Measurements from ENCODE around the gene GNAS.
"Not testable (repeated sequence)": the region's sequence is repeated elsewhere in the genome, so short reads cannot be mapped to it uniquely, and the experiment has no call there.

GNAS gene

GRCh38 chr20:58819921-58820320, 32.6 kb upstream of the GNAS start:
- TF ChIP-seq ZFX (IDR thresholded peaks at IDR 0.05) (no peak), CTCF (conservative IDR thresholded peaks at IDR 0.05) (no peak)
- H3K27ac ChIP-seq = no peak overlapping the region

GRCh38 chr20:58820515-58820914, 32.0 kb upstream of the GNAS start:
- H3K27ac ChIP-seq = not testable (repeated sequence)

DNA sequence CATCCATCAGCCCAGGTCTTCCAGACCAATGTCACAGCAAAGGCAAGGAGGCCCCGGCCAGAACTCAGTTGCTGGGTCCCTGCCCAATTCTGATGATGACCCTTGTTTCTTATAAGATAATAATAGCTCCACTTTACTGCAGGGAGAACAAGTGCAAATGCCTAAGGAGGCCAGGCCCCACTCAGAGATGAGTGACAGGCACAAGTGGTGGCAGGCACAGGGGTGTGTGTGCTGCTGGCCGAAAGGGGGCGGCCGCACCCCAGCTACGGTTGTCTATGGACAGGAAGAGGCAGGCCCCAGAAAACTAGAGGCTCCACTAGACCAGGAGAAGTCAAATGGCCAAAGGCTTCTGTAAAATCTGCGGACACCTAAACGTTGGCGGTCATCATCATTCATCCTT, 30.4 kb upstream of the GNAS start:
- TF ChIP-seq CTCF (conservative IDR thresholded peaks at IDR 0.05) (no peak), ZFX (IDR thresholded peaks at IDR 0.05) (no peak)
- H3K27ac ChIP-seq = no peak overlapping the region

DNA sequence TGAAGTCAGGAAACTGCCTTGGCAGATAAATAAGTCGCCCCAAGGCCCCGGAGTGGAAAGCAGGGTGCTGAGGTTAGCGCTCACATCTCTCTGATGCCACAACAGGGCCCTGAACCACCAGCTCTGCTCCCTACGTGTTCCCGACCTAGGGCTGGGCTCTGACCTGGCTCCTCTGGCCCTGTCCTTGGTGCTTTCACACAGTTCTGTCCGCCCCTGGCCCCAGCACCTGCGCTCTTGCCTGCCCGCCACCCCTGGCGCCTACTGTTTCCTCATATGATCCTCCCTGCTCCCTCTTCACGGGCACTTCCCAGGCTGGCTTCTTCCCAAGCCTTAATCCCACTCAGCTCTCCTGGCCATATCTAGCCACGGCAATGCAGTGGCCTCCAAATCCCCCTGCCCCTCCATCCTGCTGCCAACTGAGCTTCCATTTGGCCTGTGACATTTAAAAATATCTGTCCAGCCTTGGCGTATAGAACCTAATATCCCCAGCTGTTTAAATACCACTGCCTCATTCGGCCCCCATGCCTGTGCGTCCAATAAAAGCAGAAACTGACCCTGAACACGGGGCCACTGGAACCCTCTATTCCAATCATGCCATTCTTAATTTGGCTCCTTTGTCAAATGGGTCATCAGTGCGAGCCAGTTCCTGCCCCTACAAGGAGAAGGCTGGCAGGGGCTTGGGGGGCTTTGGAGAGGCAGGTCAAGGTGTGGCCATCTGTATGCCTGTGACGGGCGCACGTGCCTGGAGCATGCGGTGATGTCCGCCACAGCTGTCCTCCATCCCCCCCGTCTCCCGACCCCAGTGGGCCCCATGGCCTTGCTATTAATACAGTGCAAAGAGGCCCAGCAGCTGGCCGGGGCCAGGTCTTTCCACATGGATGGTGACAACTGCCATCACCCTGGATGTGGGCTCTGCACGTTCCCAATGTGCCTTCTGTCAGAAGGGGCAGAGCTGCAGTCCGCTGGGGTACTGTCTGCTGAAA, 29.5 kb upstream of the GNAS start:
- TF ChIP-seq CTCF (conservative IDR thresholded peaks at IDR 0.05) (no peak), ZFX (IDR thresholded peaks at IDR 0.05) (no peak)
- H3K27ac ChIP-seq = no peak overlapping the region

- no peak for TF ChIP-seq CTCF (conservative IDR thresholded peaks at IDR 0.05)
- no peak for TF ChIP-seq ZFX (IDR thresholded peaks at IDR 0.05)
- no peak overlapping the region for H3K27ac ChIP-seq
These were observed 27.7 kb upstream of the GNAS start for GRCh38 chr20:58824843-58825242.

DNA sequence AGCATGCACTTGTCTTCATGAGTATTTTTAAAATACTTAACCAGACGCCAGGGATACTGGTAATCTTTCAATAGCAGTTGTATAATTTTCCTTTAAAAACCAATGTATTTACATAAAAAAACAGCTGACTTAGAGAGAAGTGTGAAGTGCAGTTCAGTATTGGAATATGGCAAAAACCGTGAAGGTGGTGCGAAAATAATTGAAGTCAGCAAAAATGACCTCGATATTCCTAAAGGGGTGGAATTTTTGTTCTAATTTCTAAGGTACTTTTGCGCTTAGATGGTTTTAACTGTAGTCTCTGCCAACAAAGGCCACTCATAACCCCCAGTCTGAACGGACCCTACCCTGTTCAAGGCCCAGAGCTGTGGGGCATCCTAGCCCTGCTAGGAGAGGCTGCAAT, 27.1 kb upstream of the GNAS start:
- TF ChIP-seq CTCF (conservative IDR thresholded peaks at IDR 0.05) (no peak), ZFX (IDR thresholded peaks at IDR 0.05) (no peak)
- no peak overlapping the region for H3K27ac ChIP-seq

DNA sequence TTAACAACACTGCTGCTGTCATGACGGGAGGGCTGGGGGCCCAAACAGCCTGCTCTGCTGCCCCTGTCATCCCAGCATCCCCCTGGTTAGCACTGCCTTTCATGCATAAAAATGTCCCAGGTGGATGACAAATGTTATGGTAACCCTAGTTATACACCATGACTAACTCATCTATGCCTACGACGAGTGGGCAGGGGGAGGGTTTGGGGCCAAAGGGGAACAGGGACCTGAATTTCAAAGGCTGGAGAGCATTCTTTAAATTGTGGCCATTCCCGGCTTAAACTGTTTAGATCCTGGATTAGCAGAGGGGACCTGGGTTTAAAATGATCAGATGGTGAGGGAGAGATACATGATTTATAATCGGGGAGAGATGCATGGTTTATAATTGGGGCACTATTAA, 26.2 kb upstream of the GNAS start:
- H3K27ac ChIP-seq = no peak overlapping the region
- TF ChIP-seq CTCF (conservative IDR thresholded peaks at IDR 0.05) = no peak
- TF ChIP-seq ZFX (IDR thresholded peaks at IDR 0.05) = no peak

- TF ChIP-seq ZFX (IDR thresholded peaks at IDR 0.05) (no peak), CTCF (conservative IDR thresholded peaks at IDR 0.05) (no peak)
- H3K27ac ChIP-seq = no peak overlapping the region
These were observed 24.4 kb upstream of the GNAS start for GRCh38 chr20:58828136-58828535.

DNA sequence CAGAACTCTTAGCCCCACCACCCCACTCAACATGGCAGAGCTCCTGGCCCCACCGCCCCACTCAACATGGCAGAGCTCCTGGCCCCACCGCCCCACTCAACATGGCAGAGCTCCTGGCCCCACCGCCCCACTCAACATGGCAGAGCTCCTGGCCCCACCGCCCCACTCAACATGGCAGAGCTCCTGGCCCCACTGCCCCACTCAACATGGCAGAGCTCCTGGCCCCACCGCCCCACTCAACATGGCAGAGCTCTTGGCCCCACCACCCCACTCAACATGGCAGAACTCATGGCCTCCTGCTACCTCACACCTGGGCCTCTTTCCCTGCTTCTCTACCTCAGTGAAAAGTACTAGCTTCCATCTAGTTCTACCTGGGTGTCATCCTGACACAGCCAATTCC, 23.7 kb upstream of the GNAS start:
- not testable (repeated sequence) for H3K27ac ChIP-seq

All from C4-2B (cell line).